ENCODE measurements around the gene DIPK1B.

The DIPK1B gene

GRCh38 chr9:136740971-136741882 is 28.9 kb downstream of the DIPK1B start:
- no peak for DNase-seq

GRCh38 chr9:136741883-136742571 is 29.7 kb downstream of the DIPK1B start:
- no peak for DNase-seq

DNA sequence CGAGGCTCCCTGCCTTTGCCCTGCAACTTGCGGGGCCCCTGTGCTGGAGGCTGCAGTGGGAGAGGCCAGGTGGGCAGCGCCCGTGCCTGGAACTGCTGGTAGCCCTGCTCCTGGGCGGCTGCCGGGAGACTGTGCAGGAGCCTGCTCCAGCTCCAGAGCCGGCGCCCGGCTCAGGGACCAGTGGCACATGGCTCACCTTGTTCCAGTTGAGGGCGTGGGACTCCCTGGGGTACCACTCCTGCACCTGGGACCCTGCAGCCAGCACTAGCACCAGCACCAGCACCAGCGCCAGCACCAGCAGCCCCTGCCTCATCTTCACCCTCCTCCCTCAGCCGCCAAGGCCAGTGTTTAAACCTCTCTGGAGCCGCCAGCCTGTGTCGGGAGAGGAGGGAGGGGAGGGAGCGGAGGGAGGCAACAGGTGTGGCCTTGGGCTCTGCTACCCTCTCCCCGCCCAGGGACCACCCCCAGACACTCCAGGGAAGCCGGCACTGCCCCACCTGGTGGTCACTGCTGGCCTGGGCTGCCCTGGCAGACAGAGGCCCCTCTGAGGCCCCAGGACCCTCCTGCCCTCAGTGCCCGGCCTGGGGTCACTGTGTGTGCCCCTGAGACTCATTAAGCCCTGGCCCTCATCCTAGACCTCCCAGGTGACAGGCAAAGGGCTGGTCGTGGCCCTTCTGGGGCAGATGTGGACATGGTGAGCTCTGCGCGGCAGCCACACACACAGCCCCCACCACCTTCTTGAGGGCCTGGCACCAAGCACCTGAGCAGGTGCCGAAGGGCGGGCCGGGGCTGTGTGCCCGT is 30.4 kb downstream of the DIPK1B start, which contains the start of gene LCN10:
Gene LCN10 (minus strand): TSS at position 350 of the 801 bp plus-strand sequence. CDS start 37 bp downstream, at position 313.
- no peak for DNase-seq

- no peak for DNase-seq
Measured at GRCh38 chr9:136743639-136744211, 31.4 kb downstream of the DIPK1B start.

GRCh38 chr9:136744773-136745172 is 32.4 kb downstream of the DIPK1B start:
- DNase-seq, result no peak

GRCh38 chr9:136745389-136746154 is 33.2 kb downstream of the DIPK1B start:
- DNase-seq, result no peak

DNA sequence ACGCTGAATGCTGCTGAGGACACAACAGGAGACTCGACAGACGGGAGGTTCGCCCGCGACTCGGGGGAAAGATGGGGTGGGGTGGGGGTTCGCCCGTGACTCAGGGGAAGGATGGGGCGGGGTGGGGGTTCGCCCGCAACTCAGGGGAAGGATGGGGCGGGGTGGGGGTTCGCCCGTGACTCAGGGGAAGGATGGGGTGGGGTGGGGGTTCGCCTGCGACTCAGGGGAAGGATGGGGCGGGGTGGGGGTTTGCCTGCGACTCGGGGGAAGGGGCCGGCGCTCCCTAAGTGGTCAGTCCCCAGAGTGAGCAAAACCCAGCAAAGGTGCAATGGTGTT is 33.8 kb downstream of the DIPK1B start:
- DNase-seq, result no peak

DNA sequence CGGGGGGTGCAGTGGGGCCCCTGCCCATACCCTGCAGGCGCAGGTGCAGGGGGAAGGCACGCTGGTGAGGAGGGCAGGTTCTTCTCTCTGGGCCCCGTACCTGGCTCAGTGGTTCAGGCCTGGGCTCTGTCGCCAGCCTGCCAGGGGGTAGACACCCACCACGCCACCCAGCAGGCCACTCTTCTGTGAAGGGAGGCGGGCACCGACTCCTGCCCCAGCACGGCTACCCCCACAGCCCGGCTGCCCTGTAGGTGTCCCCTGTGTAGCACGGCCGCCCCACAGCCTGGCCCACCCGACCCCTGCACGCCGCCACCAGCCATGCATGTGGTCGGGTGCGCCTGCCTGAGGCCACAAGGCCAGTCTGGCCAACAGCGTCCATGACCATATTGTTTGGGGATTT is 34.2 kb downstream of the DIPK1B start:
- DNase-seq, result no peak

GRCh38 chr9:136747161-136748060 is 35.0 kb downstream of the DIPK1B start:
- no peak for DNase-seq

GRCh38 chr9:136748201-136748600 is 35.8 kb downstream of the DIPK1B start, which contains the start of gene LCN6:
Gene LCN6 (minus strand): TSS chr9:136748525. CDS start chr9:136748483, 42 bp downstream.
- no peak for DNase-seq

GRCh38 chr9:136748666-136749611 is 36.6 kb downstream of the DIPK1B start:
- no peak for DNase-seq

DNA sequence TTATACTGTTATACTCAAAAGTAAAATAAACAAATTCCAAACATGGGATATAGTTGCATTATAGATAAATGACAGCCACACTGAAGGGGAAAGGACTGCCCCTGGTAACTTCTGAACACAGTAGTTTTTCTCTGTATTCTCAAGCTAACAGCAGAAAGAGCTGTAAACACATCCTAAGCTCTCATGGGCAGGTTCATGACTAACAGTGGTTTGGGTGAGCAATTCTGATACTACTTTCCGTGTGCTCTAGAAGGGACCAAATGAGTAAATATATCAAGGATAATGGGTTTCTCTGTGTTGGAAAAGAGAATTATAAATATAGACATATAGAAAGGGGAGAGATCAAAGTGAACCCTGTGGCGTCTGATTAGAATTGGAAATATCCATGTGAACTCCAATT is 38.2 kb downstream of the DIPK1B start:
- DNase-seq, result no peak

DNA sequence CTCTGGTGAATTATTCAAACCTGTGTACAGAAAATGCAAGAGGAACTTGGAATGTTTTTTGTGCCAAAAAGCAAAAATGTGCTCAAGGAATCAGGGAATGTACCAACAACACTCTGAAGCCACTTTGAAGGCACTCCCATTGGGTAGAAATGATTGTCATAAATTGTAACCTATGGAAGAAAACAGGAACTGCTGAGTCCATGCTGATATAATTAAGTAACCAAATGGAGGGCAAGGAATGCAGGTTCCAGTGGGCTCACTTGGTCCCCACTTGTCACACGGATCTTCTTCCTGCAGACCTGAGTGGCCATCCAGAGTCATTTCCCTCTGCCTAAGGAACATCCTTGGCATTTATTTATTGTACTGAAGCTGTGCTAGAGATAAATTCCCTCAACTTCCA is 38.9 kb downstream of the DIPK1B start:
- DNase-seq, result no peak

DNA sequence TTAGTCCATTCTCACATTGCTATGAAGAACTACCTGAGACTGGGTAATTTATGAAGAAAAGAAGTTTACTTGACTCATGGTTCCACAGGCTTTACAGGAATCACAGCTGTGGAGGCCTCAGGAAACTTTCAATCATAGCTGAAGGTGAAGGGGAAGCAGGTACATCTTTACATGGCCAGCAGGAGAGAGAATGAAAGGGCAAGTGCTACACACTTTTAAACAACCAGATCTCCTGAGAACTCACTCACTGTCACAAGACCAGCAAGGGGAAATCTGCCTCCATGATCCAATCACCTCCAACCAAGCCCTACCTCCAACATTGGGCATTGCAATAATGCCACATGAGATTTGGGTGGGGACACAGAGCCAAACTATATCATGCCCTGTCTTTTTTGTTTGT is 39.4 kb downstream of the DIPK1B start:
- DNase-seq, result no peak

GRCh38 chr9:136753371-136754058 is 41.1 kb downstream of the DIPK1B start:
- DNase-seq, result no peak

GRCh38 chr9:136754059-136754572 is 41.7 kb downstream of the DIPK1B start:
- DNase-seq, result no peak

- DNase-seq, result no peak
Measured at GRCh38 chr9:136754626-136755301, 42.4 kb downstream of the DIPK1B start.

Data from NCI-H1694 (cell line).